Measurements from ENCODE around the gene HLF.

DNA sequence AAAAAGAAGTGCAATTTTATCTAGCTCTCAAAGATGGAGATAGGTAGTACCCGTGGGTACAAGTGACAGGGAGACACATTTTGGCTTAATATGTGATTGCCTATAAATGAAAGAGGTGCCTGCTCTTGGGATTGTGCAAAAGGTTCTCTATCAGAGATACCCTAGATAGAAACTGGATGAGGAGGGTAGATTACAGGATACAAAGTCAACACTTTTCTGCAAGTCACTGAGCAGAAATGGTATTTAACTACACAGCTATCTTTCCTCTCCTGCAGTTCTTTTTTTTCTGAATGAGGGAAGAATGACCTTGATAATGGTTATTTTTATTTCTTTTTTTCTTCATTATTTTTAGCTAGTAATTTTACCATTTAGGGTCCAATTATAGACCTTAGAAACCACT is 89.2 kb downstream of the HLF start:
- TF ChIP-seq, protein P1, sequence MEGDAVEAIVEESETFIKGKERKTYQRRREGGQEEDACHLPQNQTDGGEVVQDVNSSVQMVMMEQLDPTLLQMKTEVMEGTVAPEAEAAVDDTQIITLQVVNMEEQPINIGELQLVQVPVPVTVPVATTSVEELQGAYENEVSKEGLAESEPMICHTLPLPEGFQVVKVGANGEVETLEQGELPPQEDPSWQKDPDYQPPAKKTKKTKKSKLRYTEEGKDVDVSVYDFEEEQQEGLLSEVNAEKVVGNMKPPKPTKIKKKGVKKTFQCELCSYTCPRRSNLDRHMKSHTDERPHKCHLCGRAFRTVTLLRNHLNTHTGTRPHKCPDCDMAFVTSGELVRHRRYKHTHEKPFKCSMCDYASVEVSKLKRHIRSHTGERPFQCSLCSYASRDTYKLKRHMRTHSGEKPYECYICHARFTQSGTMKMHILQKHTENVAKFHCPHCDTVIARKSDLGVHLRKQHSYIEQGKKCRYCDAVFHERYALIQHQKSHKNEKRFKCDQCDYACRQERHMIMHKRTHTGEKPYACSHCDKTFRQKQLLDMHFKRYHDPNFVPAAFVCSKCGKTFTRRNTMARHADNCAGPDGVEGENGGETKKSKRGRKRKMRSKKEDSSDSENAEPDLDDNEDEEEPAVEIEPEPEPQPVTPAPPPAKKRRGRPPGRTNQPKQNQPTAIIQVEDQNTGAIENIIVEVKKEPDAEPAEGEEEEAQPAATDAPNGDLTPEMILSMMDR (IDR thresholded peaks at IDR 0.05), result no peak
- no peak for TF ChIP-seq EZH2 (IDR thresholded peaks at IDR 0.05; ENCODE audit: borderline replicate concordance, insufficient read depth, low read depth, low read length, poor library complexity, severe bottlenecking)
